ENCODE results near the gene ANKS1B.
"Not testable (repeated sequence)": the region's sequence is repeated elsewhere in the genome, so short reads cannot be mapped to it uniquely, and the experiment has no call there.

ANKS1B gene

GRCh38 chr12:99870085-99870484, 114.7 kb downstream of the ANKS1B start:
- no peak for DNase-seq (ENCODE audit: low spot score)

GRCh38 chr12:99861731-99862130, 123.0 kb downstream of the ANKS1B start:
- DNase-seq (ENCODE audit: low spot score): no peak

- DNase-seq (ENCODE audit: low spot score): no peak
Measured at GRCh38 chr12:99859126-99859525, 125.6 kb downstream of the ANKS1B start.

GRCh38 chr12:99852666-99853065, 132.1 kb downstream of the ANKS1B start:
- no peak for DNase-seq (ENCODE audit: low spot score)

DNA sequence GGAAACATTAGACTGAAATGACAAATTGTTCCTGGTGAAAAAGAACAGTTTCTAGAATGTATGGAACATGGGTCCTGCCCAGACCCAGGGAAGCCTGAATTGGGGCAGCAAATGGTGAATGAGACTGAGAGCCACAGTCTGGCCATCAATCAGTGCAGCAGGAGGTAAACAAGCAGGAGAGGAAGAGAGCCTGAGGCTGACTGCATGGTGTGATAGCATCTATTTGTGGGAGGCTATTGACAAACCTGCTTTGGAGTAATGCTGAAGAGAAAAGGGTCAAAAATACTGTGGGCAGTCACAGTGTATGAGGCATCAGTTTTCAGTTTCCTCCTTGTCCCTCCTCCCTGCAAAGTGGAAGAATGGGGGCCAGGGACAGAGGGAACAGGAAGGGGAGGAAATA, 136.8 kb downstream of the ANKS1B start:
- no peak for DNase-seq (ENCODE audit: low spot score)

- DNase-seq (ENCODE audit: low spot score): no peak
Measured at GRCh38 chr12:99834710-99835109, 150.0 kb downstream of the ANKS1B start.

- DNase-seq (ENCODE audit: low spot score): no peak
Measured at GRCh38 chr12:99833397-99833796, 151.3 kb downstream of the ANKS1B start.

GRCh38 chr12:99824900-99825542, 159.7 kb downstream of the ANKS1B start:
- DNase-seq (ENCODE audit: low spot score): no peak

DNA sequence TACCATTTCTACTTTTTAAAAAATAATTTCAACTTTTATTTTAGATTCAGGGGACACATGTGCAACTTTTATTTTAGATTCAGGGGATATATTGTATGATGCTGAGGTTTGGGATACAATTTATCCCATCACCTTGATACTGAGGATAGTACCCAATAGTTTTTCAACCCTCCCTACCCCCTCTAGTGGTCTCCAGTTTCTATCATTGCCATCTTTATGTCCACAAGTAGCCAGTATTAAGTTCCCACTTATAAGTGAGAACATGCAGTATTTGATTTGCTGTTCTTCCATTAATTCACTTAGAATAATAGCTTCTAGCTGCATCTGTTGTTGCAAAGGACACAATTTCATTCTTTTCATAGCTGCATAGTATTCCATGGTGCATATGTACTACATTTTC, 162.5 kb downstream of the ANKS1B start:
- no peak for DNase-seq (ENCODE audit: low spot score)

GRCh38 chr12:99810718-99811593, 173.8 kb downstream of the ANKS1B start:
- peak; percentile 18 for DNase-seq (ENCODE audit: low spot score)

DNA sequence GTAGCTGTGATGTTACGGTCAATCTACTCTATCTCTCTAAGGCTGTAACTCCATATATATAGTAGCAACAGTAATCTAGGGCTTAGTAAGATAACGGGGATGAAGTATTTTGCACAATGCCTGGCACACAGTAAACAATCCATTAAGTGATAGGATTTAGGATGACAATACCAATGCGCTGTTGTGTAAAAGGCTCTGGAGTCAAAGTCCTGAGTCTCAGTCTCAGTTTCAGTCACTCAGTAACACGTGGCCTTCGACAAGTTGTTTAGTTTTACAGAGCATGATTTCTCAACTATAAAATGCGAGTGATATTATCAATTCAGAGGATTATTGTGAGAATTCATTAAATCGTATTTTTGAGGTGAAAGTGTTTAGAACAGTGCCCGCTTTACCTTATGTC, 174.8 kb downstream of the ANKS1B start:
- DNase-seq (ENCODE audit: low spot score): no peak

DNA sequence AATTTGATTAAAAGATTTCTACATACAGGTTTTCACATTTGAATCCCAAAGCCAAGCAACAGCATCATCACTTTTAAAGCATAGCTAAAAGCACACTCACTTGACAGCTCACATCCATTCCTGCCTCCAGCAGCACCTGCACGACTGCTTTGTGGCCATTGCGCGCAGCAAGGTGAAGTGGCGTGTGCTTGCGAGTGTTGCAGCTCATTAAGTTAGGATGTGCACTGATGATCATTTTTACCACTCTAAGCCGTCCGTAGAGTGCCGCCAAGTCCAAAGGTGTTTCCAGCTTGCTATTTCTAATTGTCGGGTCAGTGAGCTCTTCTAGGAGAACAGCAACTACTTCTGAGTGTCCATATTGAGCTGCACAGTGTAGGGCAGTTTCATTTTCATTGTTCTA, 178.4 kb downstream of the ANKS1B start:
- no peak for DNase-seq (ENCODE audit: low spot score)

- no peak for DNase-seq (ENCODE audit: low spot score)
Measured at GRCh38 chr12:99804715-99805114, 180.0 kb downstream of the ANKS1B start.

DNA sequence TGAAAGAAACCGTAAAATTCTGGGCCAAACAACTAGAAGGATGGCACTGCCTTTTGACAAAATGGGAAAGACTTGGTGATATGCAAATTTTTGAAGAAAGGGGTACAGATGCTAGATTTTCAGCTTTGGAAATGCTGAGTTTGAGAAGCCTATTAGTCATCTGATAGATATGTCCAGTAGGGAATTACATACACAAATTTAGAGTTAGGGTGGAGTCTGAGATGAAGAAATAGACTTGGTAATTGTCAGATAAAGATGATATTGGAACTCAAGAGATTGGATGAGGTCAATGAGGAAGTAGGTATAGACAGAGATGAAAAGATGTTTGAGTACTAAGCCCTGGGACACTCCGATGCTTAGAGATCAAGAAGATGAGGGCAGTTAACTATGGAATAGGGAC, 184.1 kb downstream of the ANKS1B start:
- no peak for DNase-seq (ENCODE audit: low spot score)

GRCh38 chr12:99797931-99798330, 186.8 kb downstream of the ANKS1B start:
- DNase-seq (ENCODE audit: low spot score): not testable (repeated sequence)

DNA sequence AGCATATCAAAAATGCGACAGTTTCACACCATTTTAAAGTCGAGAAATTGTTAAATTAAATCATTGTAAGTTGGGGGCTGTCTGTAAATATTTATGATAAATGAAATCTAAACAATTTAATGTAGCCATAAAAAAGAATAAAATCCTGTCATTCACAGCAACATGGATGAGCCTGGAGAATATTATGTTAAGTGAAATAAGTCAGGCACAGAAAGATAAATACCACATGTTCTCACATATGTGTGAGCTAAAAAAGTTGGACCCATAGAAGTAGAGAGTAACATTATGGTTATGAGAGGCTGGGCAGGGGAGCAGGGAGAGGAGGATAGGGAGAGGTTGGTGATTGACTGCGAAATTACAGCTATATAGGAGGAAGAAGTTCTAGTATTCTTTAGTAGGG, 201.3 kb downstream of the ANKS1B start:
- DNase-seq (ENCODE audit: low spot score): no peak

- DNase-seq (ENCODE audit: low spot score): no peak
Measured at GRCh38 chr12:99772274-99772673, 212.5 kb downstream of the ANKS1B start.

- DNase-seq (ENCODE audit: low spot score): no peak
Measured at GRCh38 chr12:99771659-99772058, 213.1 kb downstream of the ANKS1B start.

DNA sequence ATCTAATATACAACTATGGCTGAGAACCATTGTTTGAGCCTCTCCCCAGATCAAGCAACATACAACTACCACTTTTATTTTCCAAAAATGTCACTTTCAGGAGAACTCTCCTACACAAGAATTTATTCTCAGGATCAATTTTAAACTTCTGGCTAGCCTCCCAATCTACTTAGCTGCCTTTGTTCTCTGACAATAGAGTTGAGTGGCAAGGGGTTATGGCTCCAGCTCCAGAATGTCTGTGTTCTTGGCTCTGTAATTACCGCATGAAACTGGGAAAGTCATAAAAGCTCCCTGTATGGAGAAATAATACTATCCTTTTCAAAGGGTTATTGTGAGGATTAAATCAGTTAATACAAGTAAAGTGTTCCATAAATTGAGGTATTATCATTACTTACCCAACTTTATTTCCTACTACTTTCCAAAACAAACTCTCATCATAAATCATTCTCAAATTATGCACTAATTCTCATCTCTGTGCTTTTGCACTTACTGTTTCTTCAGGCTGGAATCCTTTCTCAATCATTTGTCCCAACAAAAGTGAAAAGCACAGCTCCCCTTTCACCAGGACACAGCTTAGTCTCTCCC, 215.2 kb downstream of the ANKS1B start:
- DNase-seq (ENCODE audit: low spot score): no peak

GRCh38 chr12:99768758-99769157, 216.0 kb downstream of the ANKS1B start:
- DNase-seq (ENCODE audit: low spot score): no peak

- DNase-seq (ENCODE audit: low spot score): peak; percentile 34
Measured at GRCh38 chr12:99767809-99768208, 216.9 kb downstream of the ANKS1B start.

GRCh38 chr12:99766408-99766807, 218.3 kb downstream of the ANKS1B start:
- no peak for DNase-seq (ENCODE audit: low spot score)

- no peak for DNase-seq (ENCODE audit: low spot score)
Measured at GRCh38 chr12:99765469-99766114, 219.1 kb downstream of the ANKS1B start.

Measured in GM03348 (cell line).